HCT116 (cell line): Measurements from ENCODE around the gene MRPL34. TPM values are rescaled to one million over a fixed set of nuclear protein-coding genes. Genes with fewer than 3 reads are reported as not detected.
A peak's percentile ranks its signal among the peaks of the same experiment; 100 is the strongest.

Experiments
- ATAC-seq: fragments of 200-7000 bp; cut with Tn5 transposase; 2 replicates; pipeline ENCODE4 v1.9.1; 2020; ENCODE audit warnings: mild to moderate bottlenecking, moderate library complexity
- BruUV-seq: library from RNA; stranded (reverse); fragments of 400-500 nt; replicated peaks from 2 replicates; lab custom pipeline; 2021; lab: Mats Ljungman, UMichigan
- CTCF ChIA-PET: fragments of 300-600 bp; sonication (Branson Sonifier 250); formaldehyde crosslinking; loops from one replicate; lab custom pipeline; 2021; ENCODE audit warnings: antibody characterized with exemption; lab: Charles Lee
- POLR2A ChIA-PET: fragments of 300-600, 350-600 bp; sonication (Branson Sonifier 250); formaldehyde crosslinking; loops from one replicate; lab custom pipeline; 2021; ENCODE audit warnings: antibody characterized with exemption; lab: Charles Lee
- RAD21 ChIA-PET, 2 experiments: fragments of 300-600 bp; sonication (Branson Sonifier 250); formaldehyde crosslinking; loops; one replicate each; lab custom pipeline; 2023; ENCODE audit warnings: low total read pairs in 2 of 2; ENCODE audit not compliant: uncharacterized antibody in 2 of 2, unreplicated experiment in 2 of 2, low non-redundant PET in 1 of 2; lab: Charles Lee
- DNase-seq: peaks from one replicate; pipeline ENCODE4 v3.0.0-alpha.2; 2010; ENCODE audit warnings: low read depth, low spot score
- H2AFZ ChIP-seq: fragments of 200-600 bp; shearing (Covaris generic), sonication (generic); 2 replicates; pipeline ENCODE4 v1.6.1; 2017; ENCODE audit warnings: low read depth, mixed run types, mixed read lengths, antibody characterized with exemption, low read length; ENCODE audit not compliant: poor library complexity, severe bottlenecking
- H3K27ac ChIP-seq: 2 replicates; pipeline ENCODE4 v1.5.1; 2012; ENCODE audit warnings: low read depth, low read length
- H3K27me3 ChIP-seq: fragments of 200-600 bp; sonication (generic); 2 replicates; pipeline ENCODE4 v1.6.1; 2016; ENCODE audit warnings: mixed run types, low read length, mixed read lengths; ENCODE audit not compliant: insufficient read depth
- H3K36me3 ChIP-seq, 2 experiments: fragments of 200-500 bp in 1 of 2; fragments of 200-600 bp in 1 of 2; sonication (Bioruptor generic) in 1 of 2; sonication (generic) in 1 of 2; 2 replicates each; pipeline versions ENCODE4 v1.5.1 to v1.6.1; 2014 to 2016; ENCODE audit warnings: low read length in 2 of 2, inconsistent platforms in 1 of 2, mixed read lengths in 1 of 2, mixed run types in 1 of 2; ENCODE audit not compliant: insufficient read depth in 2 of 2, control insufficient read depth in 1 of 2
- H3K4me1 ChIP-seq, 2 experiments: fragments of 200-600 bp in 1 of 2; sonication (generic) in 1 of 2; 2 replicates each; pipeline versions ENCODE4 v1.5.1 to v1.6.1; 2012 to 2017; ENCODE audit warnings: low read length in 2 of 2, inconsistent platforms in 1 of 2, mild to moderate bottlenecking in 1 of 2, mixed read lengths in 1 of 2, mixed run types in 1 of 2, moderate library complexity in 1 of 2; ENCODE audit not compliant: insufficient read depth in 2 of 2, control insufficient read depth in 1 of 2
- H3K4me2 ChIP-seq: fragments of 200-600 bp; sonication (generic); 2 replicates; pipeline ENCODE4 v1.6.1; 2017; ENCODE audit warnings: mixed run types, low read length, mixed read lengths
- H3K4me3 ChIP-seq, 2 experiments: fragments of 200-600 bp in 1 of 2; sonication (generic) in 1 of 2; replicated peaks in 1 of 2; 2 replicates each; pipeline ENCODE4 v1.5.1; 2011 to 2016; ENCODE audit warnings: low read length in 2 of 2, control low read depth in 1 of 2, low read depth in 1 of 2, mild to moderate bottlenecking in 1 of 2, mixed read lengths in 1 of 2, mixed run types in 1 of 2
- H3K79me2 ChIP-seq: fragments of 200-600 bp; sonication (generic); 2 replicates; pipeline ENCODE4 v1.6.1; 2017; ENCODE audit warnings: mild to moderate bottlenecking, mixed run types, low read length, moderate library complexity, mixed read lengths; ENCODE audit not compliant: insufficient read depth
- H3K9ac ChIP-seq: fragments of 200-600 bp; sonication (generic); 2 replicates; pipeline ENCODE4 v1.6.1; 2016; ENCODE audit warnings: low read length, mixed read lengths
- H3K9me2 ChIP-seq: fragments of 200-600 bp; sonication (generic), shearing (Covaris generic); 2 replicates; pipeline ENCODE4 v1.6.1; 2017; ENCODE audit warnings: mixed run types, mild to moderate bottlenecking, moderate library complexity; ENCODE audit not compliant: insufficient read depth
- H3K9me3 ChIP-seq, 2 experiments: fragments of 200-500 bp in 1 of 2; fragments of 200-600 bp in 1 of 2; sonication (Bioruptor generic) in 1 of 2; sonication (generic) in 1 of 2; 2 replicates each; pipeline ENCODE4 v1.6.1; 2014 to 2017; ENCODE audit warnings: low read length in 2 of 2, mixed read lengths in 2 of 2, inconsistent platforms in 1 of 2, low read depth in 1 of 2, mild to moderate bottlenecking in 1 of 2, mixed run types in 1 of 2, moderate library complexity in 1 of 2; ENCODE audit not compliant: control insufficient read depth in 1 of 2, insufficient read depth in 1 of 2
- H4K20me1 ChIP-seq: fragments of 200-600 bp; sonication (generic), shearing (Covaris generic); 2 replicates; pipeline ENCODE4 v1.6.1; 2017; ENCODE audit warnings: mixed run types, mild to moderate bottlenecking, moderate library complexity; ENCODE audit not compliant: insufficient read depth
- CBX3 ChIP-seq: IDR thresholded peaks from 2 replicates; pipeline ENCODE4 v1.6.1; 2012; ENCODE audit warnings: low read depth
- CEBPB ChIP-seq: IDR thresholded peaks from 2 replicates; pipeline ENCODE4 v1.6.1; 2012; ENCODE audit warnings: low read depth
- EGR1 ChIP-seq: IDR thresholded peaks from 2 replicates; pipeline ENCODE4 v1.6.1; 2012; ENCODE audit warnings: low read depth
- ELF1 ChIP-seq: IDR thresholded peaks from 2 replicates; pipeline ENCODE4 v1.6.1; 2012; ENCODE audit warnings: low read depth, borderline replicate concordance
- EZH2 ChIP-seq: fragments of 200-600 bp; sonication (generic); IDR thresholded peaks from 2 replicates; pipeline ENCODE4 v1.6.1; 2017; ENCODE audit warnings: antibody characterized with exemption, mixed run types
- EZH2phosphoT487 ChIP-seq: fragments of 200-600 bp; IDR thresholded peaks from 2 replicates; pipeline ENCODE4 v1.6.1; 2018; ENCODE audit warnings: antibody characterized with exemption, borderline replicate concordance
- FOSL1 ChIP-seq: IDR thresholded peaks from 2 replicates; pipeline ENCODE4 v1.6.1; 2012; ENCODE audit warnings: low read depth
- POLR2A ChIP-seq: IDR thresholded peaks from 2 replicates; pipeline ENCODE4 v1.7.0; 2011; ENCODE audit warnings: borderline replicate concordance; ENCODE audit not compliant: insufficient read depth, insufficient read length; ENCODE audit errors: extremely low read depth
- RAD21 ChIP-seq: IDR thresholded peaks from 2 replicates; pipeline ENCODE4 v1.6.1; 2012; ENCODE audit warnings: low read depth, mild to moderate bottlenecking
- SIN3A ChIP-seq: IDR thresholded peaks from 2 replicates; pipeline ENCODE4 v1.6.1; 2012; ENCODE audit warnings: low read depth
- TCF7L2 ChIP-seq: IDR thresholded peaks from 2 replicates; pipeline ENCODE4 v1.7.0; 2011; ENCODE audit warnings: borderline replicate concordance, inconsistent platforms; ENCODE audit not compliant: insufficient read depth, insufficient read length; ENCODE audit errors: extremely low read depth
- YY1 ChIP-seq: IDR thresholded peaks from 2 replicates; pipeline ENCODE4 v1.6.1; 2011; ENCODE audit warnings: low read length, low read depth, moderate library complexity, mild to moderate bottlenecking; ENCODE audit not compliant: insufficient replicate concordance; ENCODE audit errors: extremely low read depth
- ZFX ChIP-seq: fragments of 450-650 bp; IDR thresholded peaks from 2 replicates; pipeline ENCODE4 v1.6.1; 2017
- ZNF274 ChIP-seq: fragments of 200-500 bp; sonication (Bioruptor generic); IDR thresholded peaks from 2 replicates; pipeline ENCODE4 v1.6.1; 2014; ENCODE audit warnings: mild to moderate bottlenecking, low read depth, low read length, inconsistent platforms
- intact Hi-C: fragments of 100-400 bp; cut with micrococcal nuclease; formaldehyde crosslinking; loops from 2 replicates; pipeline ENCODE4 v1.10.0; 2022
- total RNA-seq: library from RNA; stranded (reverse); gene quantifications from one replicate; pipeline ENCODE4 v1.2.1, GENCODE V29; 2021; ENCODE audit not compliant: unreplicated experiment
- TF ChIP-seq, protein P1 (sequence below): IDR thresholded peaks from 2 replicates; pipeline ENCODE4 v1.6.1; 2011; ENCODE audit warnings: mild to moderate bottlenecking, low read length, moderate library complexity; ENCODE audit not compliant: insufficient replicate concordance; ENCODE audit errors: extremely low read depth
- TF ChIP-seq, protein P2 (sequence below): IDR thresholded peaks from 2 replicates; pipeline ENCODE4 v1.6.1; 2012
- TF ChIP-seq, protein P3 (sequence below): IDR thresholded peaks from 2 replicates; pipeline ENCODE4 v1.6.1; 2012; ENCODE audit warnings: low read depth
- TF ChIP-seq, protein P4 (sequence below), 3 experiments: fragments of 200-600 bp in 1 of 3; sonication (generic) in 1 of 3; IDR thresholded peaks in 2 of 3; conservative IDR thresholded peaks in 1 of 3; 2 replicates each; pipeline ENCODE4 v1.5.1; 2012 to 2017; ENCODE audit warnings: low read depth in 2 of 3, low read length in 2 of 3, antibody characterized with exemption in 1 of 3, borderline replicate concordance in 1 of 3, control low read depth in 1 of 3, mild to moderate bottlenecking in 1 of 3, mixed read lengths in 1 of 3, mixed run types in 1 of 3, moderate library complexity in 1 of 3; ENCODE audit not compliant: insufficient read depth in 1 of 3

The MRPL34 gene
- total RNA-seq, 1 experiment from 2014 or later: 114 TPM

DNA sequence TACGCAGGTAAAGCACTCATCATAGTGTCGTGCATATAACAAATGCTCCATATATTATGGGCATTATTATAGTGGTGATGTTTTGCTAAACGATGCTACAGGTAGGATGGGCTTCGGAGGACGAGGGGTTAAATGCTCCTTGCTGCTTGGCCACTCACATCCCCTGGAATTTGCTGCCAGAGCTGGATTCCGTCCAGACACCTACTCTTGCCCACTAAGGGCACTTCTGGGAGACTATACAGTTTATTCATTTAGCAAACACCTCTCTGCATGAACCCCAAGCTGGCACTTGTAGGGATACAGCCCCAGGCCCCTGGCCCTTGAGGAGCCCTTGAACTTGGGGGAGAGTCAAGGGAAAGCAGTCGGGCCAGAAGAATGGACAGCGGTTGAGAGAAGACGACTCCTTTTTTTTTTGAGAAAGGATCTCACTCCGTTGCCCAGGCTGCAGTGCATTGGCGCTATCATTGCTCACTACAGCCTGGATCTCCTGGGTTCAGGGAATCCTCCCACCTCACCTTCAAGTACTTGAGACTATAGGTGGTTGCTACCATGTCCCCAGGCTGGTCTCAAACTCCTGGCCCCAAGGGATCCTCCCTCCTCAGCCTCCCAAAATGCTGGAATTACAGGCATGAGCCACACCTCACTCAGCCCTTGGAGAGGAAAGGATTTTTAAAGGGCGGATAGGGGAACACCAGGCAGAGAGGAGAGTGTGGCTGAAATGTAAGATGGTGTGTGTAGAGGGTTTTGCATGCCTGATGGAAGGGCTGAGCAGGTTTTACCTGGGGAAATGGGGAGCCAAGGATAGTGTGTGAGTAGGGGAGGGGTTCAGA is 1.1 kb upstream of the MRPL34 start:
- CTCF ChIA-PET: interaction anchor here (0.7 to 2.1 kb wide), 13 partner anchors 8 to 94 kb away, joined by 3 to 33 read pairs (median 4); no protein-coding TSS in a partner anchor
- H3K4me1 ChIP-seq: peaks cover 36 to 59% of the 10 kb centered on the region in 2 experiments
- BruUV-seq: no TSS peak
- POLR2A ChIA-PET: interaction anchor here (0.8 to 3.1 kb wide), 7 partner anchors 7 to 490 kb away, joined by 3 to 22 read pairs (median 4); partner anchors contain the start of gene B3GNT3
- intact Hi-C loops: no loop called here
- H3K9me3 ChIP-seq: no peaks in the 10 kb centered on the region
- 0 out of 4 replicates have a peak overlapping the region, but pooled peaks of 1 of the 2 experiments have one; percentile 4 for H3K4me3 ChIP-seq
- peak overlapping the region; percentile 47 for H3K27ac ChIP-seq
- no peak overlapping the region for H2AFZ ChIP-seq
- no peak for DNase-seq
- RAD21 ChIA-PET: interaction anchor here in 1 of 2 experiments (0.6 to 1.1 kb wide), 4 partner anchors 10 to 81 kb away, joined by 3 to 7 read pairs (median 3); no protein-coding TSS in a partner anchor
- peak overlapping the region; percentile 71 for H3K4me2 ChIP-seq
- no peak for ATAC-seq
- H3K27me3 ChIP-seq: no peaks in the 10 kb centered on the region
- H3K36me3 ChIP-seq: no peaks in the 10 kb centered on the region
- peak overlapping the region; percentile 32; the same call in 1 of the 2 replicates for H3K9ac ChIP-seq
- H3K79me2 ChIP-seq: peaks cover 15% of the 10 kb centered on the region
- no peaks in the 10 kb centered on the region for H3K9me2 ChIP-seq
- H4K20me1 ChIP-seq: no peaks in the 10 kb centered on the region
- TF ChIP-seq, protein P1, sequence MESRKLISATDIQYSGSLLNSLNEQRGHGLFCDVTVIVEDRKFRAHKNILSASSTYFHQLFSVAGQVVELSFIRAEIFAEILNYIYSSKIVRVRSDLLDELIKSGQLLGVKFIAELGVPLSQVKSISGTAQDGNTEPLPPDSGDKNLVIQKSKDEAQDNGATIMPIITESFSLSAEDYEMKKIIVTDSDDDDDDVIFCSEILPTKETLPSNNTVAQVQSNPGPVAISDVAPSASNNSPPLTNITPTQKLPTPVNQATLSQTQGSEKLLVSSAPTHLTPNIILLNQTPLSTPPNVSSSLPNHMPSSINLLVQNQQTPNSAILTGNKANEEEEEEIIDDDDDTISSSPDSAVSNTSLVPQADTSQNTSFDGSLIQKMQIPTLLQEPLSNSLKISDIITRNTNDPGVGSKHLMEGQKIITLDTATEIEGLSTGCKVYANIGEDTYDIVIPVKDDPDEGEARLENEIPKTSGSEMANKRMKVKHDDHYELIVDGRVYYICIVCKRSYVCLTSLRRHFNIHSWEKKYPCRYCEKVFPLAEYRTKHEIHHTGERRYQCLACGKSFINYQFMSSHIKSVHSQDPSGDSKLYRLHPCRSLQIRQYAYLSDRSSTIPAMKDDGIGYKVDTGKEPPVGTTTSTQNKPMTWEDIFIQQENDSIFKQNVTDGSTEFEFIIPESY: no peak
- TF ChIP-seq SIN3A: no peak
- no peak for TF ChIP-seq ZFX
- no peak for TF ChIP-seq ZNF274
- TF ChIP-seq, protein P2, sequence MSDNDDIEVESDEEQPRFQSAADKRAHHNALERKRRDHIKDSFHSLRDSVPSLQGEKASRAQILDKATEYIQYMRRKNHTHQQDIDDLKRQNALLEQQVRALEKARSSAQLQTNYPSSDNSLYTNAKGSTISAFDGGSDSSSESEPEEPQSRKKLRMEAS: no peak
- no peak for TF ChIP-seq CEBPB
- TF ChIP-seq EZH2: no peak
- TF ChIP-seq, protein P3, sequence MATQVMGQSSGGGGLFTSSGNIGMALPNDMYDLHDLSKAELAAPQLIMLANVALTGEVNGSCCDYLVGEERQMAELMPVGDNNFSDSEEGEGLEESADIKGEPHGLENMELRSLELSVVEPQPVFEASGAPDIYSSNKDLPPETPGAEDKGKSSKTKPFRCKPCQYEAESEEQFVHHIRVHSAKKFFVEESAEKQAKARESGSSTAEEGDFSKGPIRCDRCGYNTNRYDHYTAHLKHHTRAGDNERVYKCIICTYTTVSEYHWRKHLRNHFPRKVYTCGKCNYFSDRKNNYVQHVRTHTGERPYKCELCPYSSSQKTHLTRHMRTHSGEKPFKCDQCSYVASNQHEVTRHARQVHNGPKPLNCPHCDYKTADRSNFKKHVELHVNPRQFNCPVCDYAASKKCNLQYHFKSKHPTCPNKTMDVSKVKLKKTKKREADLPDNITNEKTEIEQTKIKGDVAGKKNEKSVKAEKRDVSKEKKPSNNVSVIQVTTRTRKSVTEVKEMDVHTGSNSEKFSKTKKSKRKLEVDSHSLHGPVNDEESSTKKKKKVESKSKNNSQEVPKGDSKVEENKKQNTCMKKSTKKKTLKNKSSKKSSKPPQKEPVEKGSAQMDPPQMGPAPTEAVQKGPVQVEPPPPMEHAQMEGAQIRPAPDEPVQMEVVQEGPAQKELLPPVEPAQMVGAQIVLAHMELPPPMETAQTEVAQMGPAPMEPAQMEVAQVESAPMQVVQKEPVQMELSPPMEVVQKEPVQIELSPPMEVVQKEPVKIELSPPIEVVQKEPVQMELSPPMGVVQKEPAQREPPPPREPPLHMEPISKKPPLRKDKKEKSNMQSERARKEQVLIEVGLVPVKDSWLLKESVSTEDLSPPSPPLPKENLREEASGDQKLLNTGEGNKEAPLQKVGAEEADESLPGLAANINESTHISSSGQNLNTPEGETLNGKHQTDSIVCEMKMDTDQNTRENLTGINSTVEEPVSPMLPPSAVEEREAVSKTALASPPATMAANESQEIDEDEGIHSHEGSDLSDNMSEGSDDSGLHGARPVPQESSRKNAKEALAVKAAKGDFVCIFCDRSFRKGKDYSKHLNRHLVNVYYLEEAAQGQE: no peak
- no peak for TF ChIP-seq FOSL1
- TF ChIP-seq RAD21: no peak
- no peak for TF ChIP-seq YY1
- TF ChIP-seq EGR1: no peak
- TF ChIP-seq ELF1: no peak
- TF ChIP-seq, protein P4, sequence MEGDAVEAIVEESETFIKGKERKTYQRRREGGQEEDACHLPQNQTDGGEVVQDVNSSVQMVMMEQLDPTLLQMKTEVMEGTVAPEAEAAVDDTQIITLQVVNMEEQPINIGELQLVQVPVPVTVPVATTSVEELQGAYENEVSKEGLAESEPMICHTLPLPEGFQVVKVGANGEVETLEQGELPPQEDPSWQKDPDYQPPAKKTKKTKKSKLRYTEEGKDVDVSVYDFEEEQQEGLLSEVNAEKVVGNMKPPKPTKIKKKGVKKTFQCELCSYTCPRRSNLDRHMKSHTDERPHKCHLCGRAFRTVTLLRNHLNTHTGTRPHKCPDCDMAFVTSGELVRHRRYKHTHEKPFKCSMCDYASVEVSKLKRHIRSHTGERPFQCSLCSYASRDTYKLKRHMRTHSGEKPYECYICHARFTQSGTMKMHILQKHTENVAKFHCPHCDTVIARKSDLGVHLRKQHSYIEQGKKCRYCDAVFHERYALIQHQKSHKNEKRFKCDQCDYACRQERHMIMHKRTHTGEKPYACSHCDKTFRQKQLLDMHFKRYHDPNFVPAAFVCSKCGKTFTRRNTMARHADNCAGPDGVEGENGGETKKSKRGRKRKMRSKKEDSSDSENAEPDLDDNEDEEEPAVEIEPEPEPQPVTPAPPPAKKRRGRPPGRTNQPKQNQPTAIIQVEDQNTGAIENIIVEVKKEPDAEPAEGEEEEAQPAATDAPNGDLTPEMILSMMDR (IDR thresholded peaks at IDR 0.05 in 2 of 3, conservative IDR thresholded peaks at IDR 0.05 in 1 of 3; ENCODE audit: borderline replicate concordance in 1 of 3, insufficient read depth in 1 of 3, low read depth in 2 of 3, low read length in 2 of 3): no peak
- TF ChIP-seq CBX3: no peak
- no peak for TF ChIP-seq POLR2A
- TF ChIP-seq TCF7L2: no peak
- TF ChIP-seq EZH2phosphoT487: no peak
